WTC11 (cell line): ENCODE measurements around the gene RMI1. TPM values are rescaled to one million over a fixed set of nuclear protein-coding genes. Genes with fewer than 3 reads are reported as not detected.

Experiments
- ATAC-seq: fragments of 200-7000 bp; cut with Tn5 transposase; 2 replicates; pipeline ENCODE4 v1.10.0; 2021; ENCODE audit warnings: mild to moderate bottlenecking, moderate library complexity
- CTCF ChIA-PET: fragments of 300-600 bp; sonication (Branson Sonifier 250); formaldehyde crosslinking; loops from one replicate; lab custom pipeline; 2021; ENCODE audit warnings: antibody characterized with exemption; lab: Charles Lee
- POLR2A ChIA-PET: fragments of 350-600 bp; sonication (Branson Sonifier 250); formaldehyde crosslinking; loops from one replicate; lab custom pipeline; 2021; ENCODE audit warnings: antibody characterized with exemption; lab: Charles Lee
- DNase-seq: peaks from one replicate; pipeline ENCODE4 v3.0.0; 2021; ENCODE audit warnings: low spot score
- H3K27ac Mint-ChIP-seq: 2 replicates; pipeline ENCODE4 v1.8.0; 2021; ENCODE audit warnings: mixed read lengths
- H3K27me3 Mint-ChIP-seq: 2 replicates; pipeline ENCODE4 v1.8.0; 2021; ENCODE audit warnings: low read depth, mild to moderate bottlenecking, moderate library complexity, mixed read lengths
- H3K36me3 Mint-ChIP-seq: 2 replicates; pipeline ENCODE4 v1.8.0; 2021; ENCODE audit warnings: mixed read lengths
- H3K4me1 Mint-ChIP-seq: 2 replicates; pipeline ENCODE4 v1.8.0; 2022; ENCODE audit warnings: mixed read lengths
- H3K4me3 Mint-ChIP-seq: 2 replicates; pipeline ENCODE4 v1.8.0; 2021; ENCODE audit warnings: mild to moderate bottlenecking, moderate library complexity, mixed read lengths
- H3K9me3 Mint-ChIP-seq: 2 replicates; pipeline ENCODE4 v1.8.0; 2021; ENCODE audit warnings: mixed read lengths
- ATF1 ChIP-seq: sonication (generic); formaldehyde crosslinking; IDR thresholded peaks from 2 replicates; pipeline ENCODE4 v1.8.1; 2023; ENCODE audit warnings: mild to moderate bottlenecking, moderate library complexity, missing genetic modification reagents
- ATF2 ChIP-seq: sonication (generic); formaldehyde crosslinking; IDR thresholded peaks from 2 replicates; pipeline ENCODE4 v1.8.1; 2022; ENCODE audit warnings: low read depth, missing genetic modification reagents, borderline replicate concordance
- CREM ChIP-seq: sonication (generic); formaldehyde crosslinking; IDR thresholded peaks from 2 replicates; pipeline ENCODE4 v1.8.1; 2022; ENCODE audit warnings: mild to moderate bottlenecking, missing genetic modification reagents, moderate library complexity
- CTCF ChIP-seq: fragments of 200-600 bp; IDR thresholded peaks from 2 replicates; pipeline ENCODE4 v1.8.0; 2022; ENCODE audit warnings: antibody characterized with exemption
- E2F5 ChIP-seq: sonication (generic); formaldehyde crosslinking; IDR thresholded peaks from 2 replicates; pipeline ENCODE4 v1.8.1; 2022; ENCODE audit warnings: mild to moderate bottlenecking, moderate library complexity, missing genetic modification reagents
- EMX1 ChIP-seq: fragments of 250-450 bp; sonication (Bioruptor Pico); IDR thresholded peaks from 2 replicates; pipeline ENCODE4 v1.8.0; 2021; ENCODE audit warnings: mild to moderate bottlenecking
- FOXJ3 ChIP-seq: sonication (generic); formaldehyde crosslinking; IDR thresholded peaks from 2 replicates; pipeline ENCODE4 v1.9.0; 2021; ENCODE audit warnings: missing genetic modification reagents, mild to moderate bottlenecking, borderline replicate concordance
- HMGA2 ChIP-seq: fragments of 250-450 bp; sonication (Bioruptor Pico); IDR thresholded peaks from 2 replicates; pipeline ENCODE4 v1.4.0; 2021; ENCODE audit warnings: mild to moderate bottlenecking, moderate library complexity
- IRF1 ChIP-seq: sonication (generic); formaldehyde crosslinking; IDR thresholded peaks from 2 replicates; pipeline ENCODE4 v1.8.0; 2023; ENCODE audit warnings: missing genetic modification reagents
- IRF2 ChIP-seq: sonication (generic); formaldehyde crosslinking; IDR thresholded peaks from 2 replicates; pipeline ENCODE4 v1.8.0; 2022; ENCODE audit warnings: low read depth, missing genetic modification reagents, borderline replicate concordance
- JAZF1 ChIP-seq: fragments of 250-450 bp; sonication (Bioruptor Pico); IDR thresholded peaks from 2 replicates; pipeline ENCODE4 v1.9.0; 2021; ENCODE audit warnings: moderate library complexity, mild to moderate bottlenecking, inconsistent platforms
- JUN ChIP-seq: sonication (generic); formaldehyde crosslinking; IDR thresholded peaks from 2 replicates; pipeline ENCODE4 v1.8.0; 2023; ENCODE audit warnings: mild to moderate bottlenecking, missing genetic modification reagents
- NR1H2 ChIP-seq: sonication (generic); formaldehyde crosslinking; IDR thresholded peaks from 2 replicates; pipeline ENCODE4 v1.9.0; 2021; ENCODE audit warnings: mild to moderate bottlenecking, moderate library complexity, missing genetic modification reagents
- NR3C1 ChIP-seq: sonication (generic); formaldehyde crosslinking; conservative IDR thresholded peaks from 2 replicates; pipeline ENCODE4 v1.8.1; 2023; ENCODE audit warnings: low read depth, mild to moderate bottlenecking, missing genetic modification reagents
- OVOL2 ChIP-seq: fragments of 250-450 bp; sonication (Bioruptor Pico); IDR thresholded peaks from 2 replicates; pipeline ENCODE4 v1.9.0; 2021; ENCODE audit warnings: mild to moderate bottlenecking, borderline replicate concordance
- PRRX2 ChIP-seq: fragments of 250-450 bp; sonication (Bioruptor Pico); IDR thresholded peaks from 2 replicates; pipeline ENCODE4 v1.8.0; 2021; ENCODE audit warnings: mild to moderate bottlenecking
- SMAD4 ChIP-seq: sonication (generic); formaldehyde crosslinking; IDR thresholded peaks from 2 replicates; pipeline ENCODE4 v1.8.0; 2022; ENCODE audit warnings: mild to moderate bottlenecking, missing genetic modification reagents
- TEAD4 ChIP-seq: sonication (generic); formaldehyde crosslinking; IDR thresholded peaks from 2 replicates; pipeline ENCODE4 v1.8.0; 2022; ENCODE audit warnings: mild to moderate bottlenecking, missing genetic modification reagents
- TP53 ChIP-seq: sonication (generic); formaldehyde crosslinking; IDR thresholded peaks from 2 replicates; pipeline ENCODE4 v1.8.1; 2023; ENCODE audit warnings: mild to moderate bottlenecking, missing genetic modification reagents
- USF1 ChIP-seq: sonication (generic); formaldehyde crosslinking; IDR thresholded peaks from 2 replicates; pipeline ENCODE4 v1.8.0; 2022; ENCODE audit warnings: mild to moderate bottlenecking, missing genetic modification reagents
- ZBTB21 ChIP-seq: sonication (generic); formaldehyde crosslinking; IDR thresholded peaks from 2 replicates; pipeline ENCODE4 v1.8.1; 2023; ENCODE audit warnings: mild to moderate bottlenecking, missing genetic modification reagents, borderline replicate concordance
- ZMAT4 ChIP-seq: fragments of 250-450 bp; sonication (Bioruptor Pico); IDR thresholded peaks from 2 replicates; pipeline ENCODE4 v1.9.0; 2021; ENCODE audit warnings: mild to moderate bottlenecking
- ZNF138 ChIP-seq: sonication (generic); formaldehyde crosslinking; conservative IDR thresholded peaks from 2 replicates; pipeline ENCODE4 v1.8.1; 2022; ENCODE audit warnings: mild to moderate bottlenecking, moderate library complexity, missing genetic modification reagents
- ZNF219 ChIP-seq: sonication (generic); formaldehyde crosslinking; IDR thresholded peaks from 2 replicates; pipeline ENCODE4 v1.8.0; 2023; ENCODE audit warnings: missing genetic modification reagents, mild to moderate bottlenecking, borderline replicate concordance
- ZNF425 ChIP-seq: fragments of 250-450 bp; sonication (Bioruptor Pico); conservative IDR thresholded peaks from 2 replicates; pipeline ENCODE4 v1.9.0; 2021; ENCODE audit warnings: mild to moderate bottlenecking
- total RNA-seq: library from RNA; stranded (reverse); gene quantifications from 3 replicates; pipeline ENCODE4 v1.2.3, GENCODE V29; 2021

Gene RMI1
- total RNA-seq, 1 experiment from 2014 or later = 25.8 TPM

- TF ChIP-seq JUN (CRISPR knock-in tag) = no peak
- TF ChIP-seq CREM = no peak
- TF ChIP-seq ZBTB21 (CRISPR knock-in tag) = 0 out of 2 replicates have a peak, but pooled peaks have one; percentile 8
- no peak; the same call in 1 of the 2 replicates for TF ChIP-seq EMX1 (CRISPR knock-in tag)
- TF ChIP-seq ATF1 (CRISPR knock-in tag) = no peak
- TF ChIP-seq ZNF425 (CRISPR knock-in tag) = no peak
- no peak for TF ChIP-seq IRF1 (CRISPR knock-in tag)
- 0 out of 2 replicates have a peak, but pooled peaks have one; percentile 28 for TF ChIP-seq USF1
These were observed 1.4 kb upstream of the RMI1 start (continued) for GRCh38 chr9:83978992-83979811.

- H3K36me3 Mint-ChIP-seq = peaks cover 45% of the 10 kb centered on the region
- peak; percentile 99 for DNase-seq
- no peaks in the 10 kb centered on the region for H3K9me3 Mint-ChIP-seq
- peaks cover 45% of the 10 kb centered on the region for H3K4me1 Mint-ChIP-seq
- ChIA-PET POLR2A (interaction anchor here (0.6 to 2.7 kb wide), 16 partner anchors 10 to 923 kb away, joined by 3 to 24 read pairs (median 5); partner anchors contain the start of genes KIF27 and UBQLN1), CTCF (interaction anchor here (1.0 to 1.5 kb wide), 2 partner anchors 121 to 281 kb away, joined by 3 to 8 read pairs; no protein-coding TSS in a partner anchor)
- peaks cover 2% of the 10 kb centered on the region for H3K27me3 Mint-ChIP-seq
- peak within 1 kb of the TSS; percentile 99 for H3K4me3 Mint-ChIP-seq
- ATAC-seq = peak; percentile 87
- H3K27ac Mint-ChIP-seq = peak within 1 kb of the TSS; percentile 100
- no peak for TF ChIP-seq ATF2
- TF ChIP-seq NR3C1 (CRISPR knock-in tag) = 0 out of 2 replicates have a peak, but pooled peaks have one; percentile 22
- TF ChIP-seq USF1 = peak; percentile 46; the same call in 1 of the 2 replicates
- no peak for TF ChIP-seq CTCF
- no peak for TF ChIP-seq PRRX2 (CRISPR knock-in tag)
- no peak for TF ChIP-seq IRF2 (CRISPR knock-in tag)
- no peak for TF ChIP-seq TP53 (CRISPR knock-in tag)
- no peak for TF ChIP-seq FOXJ3 (CRISPR knock-in tag)
- TF ChIP-seq JAZF1 = no peak
- TF ChIP-seq HMGA2 (CRISPR knock-in tag) = no peak
- TF ChIP-seq ZMAT4 (CRISPR knock-in tag) = no peak
- TF ChIP-seq ZNF219 (CRISPR knock-in tag) = no peak
- no peak for TF ChIP-seq SMAD4
- no peak for TF ChIP-seq OVOL2 (CRISPR knock-in tag)
- no peak for TF ChIP-seq E2F5 (CRISPR knock-in tag)
- TF ChIP-seq TEAD4 = peak; percentile 71; the same call in 1 of the 2 replicates
- no peak for TF ChIP-seq ZNF138 (CRISPR knock-in tag)
- no peak for TF ChIP-seq NR1H2
- peak; percentile 49; the same call in 1 of the 2 replicates for TF ChIP-seq JUN (CRISPR knock-in tag)
These were observed 702 bp upstream of the RMI1 start, which contains the start of gene HNRNPK for GRCh38 chr9:83979812-83980394. HNRNPK (minus strand) TSS chr9:83980215; CDS start chr9:83978252, 1,963 bp downstream.
